OCI-LY3 (cell line): Measurements from ENCODE around the gene TARDBP.

Experiments
- CTCF ChIP-seq: fragments of 200-600, 300-600 bp; sonication (generic); IDR thresholded peaks from 2 replicates; pipeline ENCODE4 v1.5.1; 2014; ENCODE audit warnings: antibody characterized with exemption, low read length, low read depth
- EZH2phosphoT487 ChIP-seq: fragments of 200-600 bp; shearing (Covaris generic); IDR thresholded peaks from 2 replicates; pipeline ENCODE4 v1.6.1; 2018; ENCODE audit warnings: antibody characterized with exemption, mixed run types, low read depth

- no peak for TF ChIP-seq CTCF
- TF ChIP-seq EZH2phosphoT487: no peak
Observed at GRCh38 chr1:11024874-11025203, 12.4 kb downstream of the TARDBP start.
